Stomach (tissue), 9 donors: ENCODE data around the gene PRKG1. TPM values are rescaled to one million over a fixed set of nuclear protein-coding genes. Genes with fewer than 3 reads are reported as not detected.

ENCODE experiments used
- DNase-seq, 2 donors: peaks; one replicate each; pipeline versions ENCODE4 v3.0.0 to v3.0.0-alpha.2; 2013 to 2019
- H3K27ac ChIP-seq, 5 donors: fragments of 200-600 bp in 4 of 5; sonication (generic) in 4 of 5; one replicate each; pipeline ENCODE4 v1.5.1; 2013 to 2019; ENCODE audit warnings: mild to moderate bottlenecking in 1 of 5, moderate library complexity in 1 of 5
- H3K27me3 ChIP-seq, 3 donors: fragments of 200-600 bp; sonication (generic); one replicate each; pipeline ENCODE4 v1.5.1; 2017 to 2019; ENCODE audit warnings: mixed run types in 1 of 3
- H3K36me3 ChIP-seq, 4 donors: fragments of 200-600 bp; sonication (generic); 1 replicate in 3 of 4; 2 replicates in 1 of 4; pipeline ENCODE4 v1.5.1; 2016 to 2019
- H3K4me1 ChIP-seq, 4 donors: fragments of 200-600 bp; sonication (generic); one replicate each; pipeline ENCODE4 v1.5.1; 2016 to 2019
- H3K4me3 ChIP-seq, 4 donors: fragments of 200-600 bp; sonication (generic) in 3 of 4; one replicate each; pipeline ENCODE4 v1.5.1; 2016 to 2019; ENCODE audit warnings: mild to moderate bottlenecking in 1 of 4
- H3K9me3 ChIP-seq, 4 donors: fragments of 200-600 bp; sonication (generic); one replicate each; pipeline ENCODE4 v1.5.1; 2016 to 2019
- EP300 ChIP-seq: sonication (generic); formaldehyde crosslinking; IDR thresholded peaks from one replicate; pipeline ENCODE4 v1.6.1; 2017; ENCODE audit warnings: antibody characterized with exemption
- POLR2A ChIP-seq, 4 donors: fragments of 450-650 bp; IDR thresholded peaks; one replicate each; pipeline ENCODE4 v1.6.1; 2016; ENCODE audit warnings: antibody characterized with exemption in 4 of 4, control low read depth in 2 of 4, mild to moderate bottlenecking in 1 of 4, moderate library complexity in 1 of 4
- POLR2AphosphoS5 ChIP-seq, 3 donors: sonication (generic); formaldehyde crosslinking; IDR thresholded peaks; one replicate each; pipeline ENCODE4 v1.6.1; 2016; ENCODE audit warnings: antibody characterized with exemption in 3 of 3
- WGBS, 5 donors: extraction: QIAGEN DNeasy Blood & Tissue Kit in 3 of 5; methylation state at CpG; one replicate each; pipeline versions ENCODE4 v1.1.5 to v1.1.7; 2013 to 2018; 5-methylcytosine and 5-hydroxymethylcytosine counted together
- intact Hi-C: fragments of 100-400 bp; cut with DNase I; formaldehyde crosslinking; loops from one replicate; pipeline ENCODE4 v1.15.1; 2023; ENCODE audit warnings: low total_unique reads
- polyA plus RNA-seq, 3 donors: library from polyadenylated mRNA; stranded (reverse); fragments of 200-250 nt; gene quantifications; one replicate each; pipeline ENCODE4 v1.2.3, GENCODE V29; 2013
- total RNA-seq, 5 donors: library from RNA; depleted of rRNA; stranded (reverse); fragments of >200 nt; gene quantifications; one replicate each; pipeline versions ENCODE4 v1.1.0 to v1.2.3, GENCODE V29; 2014 to 2016
- TF ChIP-seq, protein P1 (sequence below), 7 experiments: fragments of 450-650 bp in 4 of 7; fragments of 200-600 bp in 3 of 7; sonication (generic) in 3 of 7; IDR thresholded peaks; one replicate each; pipeline ENCODE4 v1.5.1; 2016 to 2019; ENCODE audit warnings: antibody characterized with exemption in 7 of 7, control low read depth in 2 of 7, mild to moderate bottlenecking in 1 of 7
- donor health status: healthy with polysubstance abuse.
- donor health status: Bipolar disorder and iron deficiency.
- donor health status: healthy.

Gene PRKG1
- total and polyA plus RNA-seq, 8 donors = 1.5 to 89.2 (median 14.3) TPM

DNA sequence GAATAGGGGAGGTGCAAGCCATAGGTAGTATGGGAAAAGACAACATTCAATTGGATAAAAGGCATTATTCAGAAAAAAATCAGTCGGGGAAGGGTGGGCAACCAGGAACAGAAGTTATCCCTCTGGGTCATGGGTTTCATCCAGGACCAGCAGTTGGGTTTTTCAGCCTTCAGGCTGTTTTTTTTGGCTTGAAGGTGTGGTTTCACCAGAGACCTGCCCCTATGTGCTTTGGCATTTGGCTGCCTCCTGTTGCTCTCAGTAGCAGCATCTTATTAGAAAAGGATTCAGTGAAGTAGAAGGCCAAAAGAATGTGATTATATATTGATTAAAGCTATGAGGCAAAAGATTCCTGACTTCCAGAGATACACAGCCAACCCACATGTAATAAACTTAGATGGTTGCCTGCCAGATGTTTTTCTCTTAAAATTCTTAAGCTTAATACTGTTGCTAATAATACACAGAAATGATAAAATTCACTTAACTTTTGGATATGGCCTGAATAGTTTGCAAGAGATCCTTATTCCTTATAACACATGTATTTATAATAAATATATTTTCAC, 876.8 kb downstream of the PRKG1 start:
- Histone ChIP-seq H3K4me1 (peaks cover 0 to 24% (median 0%) of the 10 kb centered on the region in 4 donors), H3K9me3 (no peaks in the 10 kb centered on the region), H3K4me3 (no peak overlapping the region), H3K27me3 (no peaks in the 10 kb centered on the region), H3K36me3 (no peaks in the 10 kb centered on the region), H3K27ac (no peak overlapping the region)
- WGBS, 5 donors = 82 to 100% (median 90%) methylated on average over 1 of the region's 1 CpG
- TF ChIP-seq, protein P1, sequence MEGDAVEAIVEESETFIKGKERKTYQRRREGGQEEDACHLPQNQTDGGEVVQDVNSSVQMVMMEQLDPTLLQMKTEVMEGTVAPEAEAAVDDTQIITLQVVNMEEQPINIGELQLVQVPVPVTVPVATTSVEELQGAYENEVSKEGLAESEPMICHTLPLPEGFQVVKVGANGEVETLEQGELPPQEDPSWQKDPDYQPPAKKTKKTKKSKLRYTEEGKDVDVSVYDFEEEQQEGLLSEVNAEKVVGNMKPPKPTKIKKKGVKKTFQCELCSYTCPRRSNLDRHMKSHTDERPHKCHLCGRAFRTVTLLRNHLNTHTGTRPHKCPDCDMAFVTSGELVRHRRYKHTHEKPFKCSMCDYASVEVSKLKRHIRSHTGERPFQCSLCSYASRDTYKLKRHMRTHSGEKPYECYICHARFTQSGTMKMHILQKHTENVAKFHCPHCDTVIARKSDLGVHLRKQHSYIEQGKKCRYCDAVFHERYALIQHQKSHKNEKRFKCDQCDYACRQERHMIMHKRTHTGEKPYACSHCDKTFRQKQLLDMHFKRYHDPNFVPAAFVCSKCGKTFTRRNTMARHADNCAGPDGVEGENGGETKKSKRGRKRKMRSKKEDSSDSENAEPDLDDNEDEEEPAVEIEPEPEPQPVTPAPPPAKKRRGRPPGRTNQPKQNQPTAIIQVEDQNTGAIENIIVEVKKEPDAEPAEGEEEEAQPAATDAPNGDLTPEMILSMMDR (IDR thresholded peaks at IDR 0.05) = no peak
- TF ChIP-seq POLR2AphosphoS5 (IDR thresholded peaks at IDR 0.05) (no peak), EP300 (no peak), POLR2A (IDR thresholded peaks at IDR 0.05) (no peak)
- DNase-seq = peak in 1 of 2 donors; percentile 20
- intact Hi-C loops = no loop called here

DNA sequence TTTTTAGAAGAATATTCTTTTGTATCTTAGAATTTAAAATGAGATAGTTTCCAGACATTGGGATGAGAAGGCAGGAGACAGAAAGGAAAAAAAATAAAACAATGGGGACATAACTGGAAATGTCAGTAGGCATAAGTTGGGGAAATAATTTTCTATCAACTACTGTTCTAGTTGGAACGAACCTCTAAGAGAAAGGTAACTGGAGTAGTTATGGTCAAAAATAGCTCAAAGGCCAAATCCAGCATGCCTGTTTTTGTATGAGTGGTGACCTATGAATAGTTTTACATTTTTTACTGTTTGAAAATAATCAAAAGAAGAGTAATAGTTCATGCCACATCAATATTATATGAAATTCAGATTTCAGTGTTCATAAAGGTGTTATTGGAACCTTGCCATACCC, 877.3 kb downstream of the PRKG1 start:
- Histone ChIP-seq H3K9me3 (no peaks in the 10 kb centered on the region), H3K27me3 (no peaks in the 10 kb centered on the region), H3K4me3 (no peak overlapping the region), H3K27ac (no peak overlapping the region), H3K36me3 (no peaks in the 10 kb centered on the region), H3K4me1 (peaks cover 0 to 24% (median 0%) of the 10 kb centered on the region in 4 donors)
- WGBS, 5 donors = 42 to 72% (median 67%) methylated on average over 1 of the region's 1 CpG
- no peak for DNase-seq
- TF ChIP-seq POLR2AphosphoS5 (IDR thresholded peaks at IDR 0.05) (no peak), POLR2A (IDR thresholded peaks at IDR 0.05) (no peak), EP300 (no peak)
- TF ChIP-seq, protein P1 (IDR thresholded peaks at IDR 0.05) = no peak
- intact Hi-C loops = no loop called here

DNA sequence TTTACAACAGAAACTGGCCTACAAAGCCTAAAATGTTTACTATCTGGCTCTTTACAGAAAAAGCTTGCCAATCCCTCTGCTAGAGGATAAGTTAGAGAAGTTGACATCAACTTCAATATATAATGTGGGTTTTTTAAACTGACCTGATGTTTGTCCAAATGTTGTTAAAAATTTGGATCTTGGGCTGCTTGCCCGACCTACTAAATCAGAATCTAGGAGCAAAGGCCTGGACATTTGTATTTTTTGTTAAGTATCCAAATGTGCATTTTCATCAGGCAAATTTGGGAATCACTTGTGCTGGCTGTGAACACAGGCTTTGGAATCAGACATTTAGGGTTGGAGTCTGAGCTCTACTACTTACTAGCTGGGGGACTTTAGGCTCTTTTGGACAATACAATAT, 877.8 kb downstream of the PRKG1 start:
- H3K27ac ChIP-seq = no peak overlapping the region
- 35 to 76% (median 63%) methylated on average over 1 of the region's 1 CpG for WGBS, 5 donors

DNA sequence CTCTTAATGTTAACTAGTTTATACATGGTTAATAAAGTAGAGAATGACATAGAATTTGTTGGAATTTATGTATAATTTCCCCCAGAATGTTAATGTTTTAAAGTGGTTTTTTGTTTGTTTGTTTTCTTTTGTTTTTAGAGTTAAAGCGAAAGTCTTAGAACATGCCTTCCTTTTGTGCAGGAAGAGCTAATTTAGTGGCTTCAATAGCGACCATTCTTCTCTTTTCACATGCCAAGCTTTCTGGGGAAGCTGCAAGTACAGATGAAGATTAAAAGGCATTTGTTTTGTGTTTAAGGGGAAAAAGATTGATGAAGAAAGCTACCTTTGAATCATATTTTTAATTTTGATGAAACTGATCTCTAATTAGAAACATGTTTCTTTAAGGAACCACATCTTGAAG, 881.4 kb downstream of the PRKG1 start:
- no peaks in the 10 kb centered on the region for H3K9me3 ChIP-seq
- no peaks in the 10 kb centered on the region for H3K36me3 ChIP-seq
- WGBS, 5 donors = 51 to 91% (median 86%) methylated on average over 2 of the region's 2 CpGs
- H3K27me3 ChIP-seq = no peaks in the 10 kb centered on the region
- H3K27ac ChIP-seq = no peak overlapping the region
- peaks cover 0 to 26% (median 1%) of the 10 kb centered on the region in 4 donors for H3K4me1 ChIP-seq
- intact Hi-C loops = no loop called here
- no peak for DNase-seq
- no peak overlapping the region for H3K4me3 ChIP-seq
- no peak for TF ChIP-seq POLR2A (IDR thresholded peaks at IDR 0.05)
- TF ChIP-seq, protein P1 (IDR thresholded peaks at IDR 0.05) = no peak
- TF ChIP-seq POLR2AphosphoS5 (IDR thresholded peaks at IDR 0.05) = no peak
- TF ChIP-seq EP300 = no peak

More for the DNA sequence above, 877.8 kb downstream of the PRKG1 start:
- no peaks in the 10 kb centered on the region for H3K27me3 ChIP-seq
- H3K4me1 ChIP-seq = peaks cover 0 to 24% (median 0%) of the 10 kb centered on the region in 4 donors
- no peak overlapping the region for H3K4me3 ChIP-seq
- H3K9me3 ChIP-seq = no peaks in the 10 kb centered on the region
- H3K36me3 ChIP-seq = no peaks in the 10 kb centered on the region
- DNase-seq = peak in 1 of 2 donors; percentile 63
- intact Hi-C loops = no loop called here
- TF ChIP-seq POLR2A (IDR thresholded peaks at IDR 0.05) = no peak
- TF ChIP-seq EP300 = no peak

DNA sequence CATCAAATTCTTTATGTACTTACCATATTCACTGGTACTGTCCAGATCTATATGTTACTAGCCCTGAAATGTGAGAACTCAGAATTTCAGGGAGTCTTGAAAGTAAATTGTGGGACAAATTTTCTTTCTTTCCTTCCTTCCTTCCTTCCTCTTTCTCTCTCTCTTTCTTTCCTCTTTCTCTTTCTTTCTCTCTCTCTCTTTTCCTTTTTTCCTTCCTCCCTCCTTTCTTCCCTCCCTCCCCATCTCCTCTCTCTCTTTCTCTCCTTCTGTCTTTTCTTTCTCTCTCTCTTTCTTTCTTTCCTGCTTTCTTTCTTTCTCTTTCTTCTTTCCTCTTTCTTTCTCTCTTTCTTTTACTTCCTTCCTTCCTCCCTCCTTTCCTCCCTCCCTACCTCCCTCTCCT, 882.5 kb downstream of the PRKG1 start:
- no peak for TF ChIP-seq POLR2A (IDR thresholded peaks at IDR 0.05)
- TF ChIP-seq POLR2AphosphoS5 (IDR thresholded peaks at IDR 0.05) = no peak
- TF ChIP-seq, protein P1 (IDR thresholded peaks at IDR 0.05) = no peak
- TF ChIP-seq EP300 = no peak
- DNase-seq = no peak
- no peak overlapping the region for H3K27ac ChIP-seq
- no peak overlapping the region for H3K4me3 ChIP-seq
- intact Hi-C loops = no loop called here
- no peaks in the 10 kb centered on the region for H3K9me3 ChIP-seq
- H3K36me3 ChIP-seq = no peaks in the 10 kb centered on the region
- H3K27me3 ChIP-seq = no peaks in the 10 kb centered on the region
- H3K4me1 ChIP-seq = peaks cover 0 to 18% (median 4%) of the 10 kb centered on the region in 4 donors
